MV-4-11 (cell line): ENCODE results near the gene TLE1.
"Not testable (repeated sequence)": the region's sequence is repeated elsewhere in the genome, so short reads cannot be mapped to it uniquely, and the experiment has no call there.

ENCODE experiments used
- DNase-seq: peaks from one replicate; lab custom pipeline; 2025; lab: John Stamatoyannopoulos, UW

TLE1 gene

DNA sequence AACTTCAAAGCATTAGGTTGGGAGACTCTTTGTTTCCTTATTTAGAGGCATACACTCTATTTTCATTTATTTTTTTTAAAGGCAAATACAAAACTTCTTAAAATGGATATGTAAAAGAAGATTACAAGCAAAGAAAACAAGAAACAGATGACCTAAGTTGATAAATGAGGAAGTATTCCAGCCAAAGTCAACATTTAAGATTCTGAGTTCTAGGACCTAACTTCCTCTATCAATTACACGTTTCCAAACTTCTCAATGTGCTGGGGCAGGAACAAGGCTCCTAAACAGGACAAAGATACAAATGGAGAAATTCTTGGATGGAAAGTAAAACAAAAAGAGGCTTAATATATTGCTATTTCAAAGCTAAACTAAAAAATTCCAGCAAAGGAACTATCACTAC is 89.5 kb downstream of the TLE1 start:
- peak; percentile 80 for DNase-seq

DNA sequence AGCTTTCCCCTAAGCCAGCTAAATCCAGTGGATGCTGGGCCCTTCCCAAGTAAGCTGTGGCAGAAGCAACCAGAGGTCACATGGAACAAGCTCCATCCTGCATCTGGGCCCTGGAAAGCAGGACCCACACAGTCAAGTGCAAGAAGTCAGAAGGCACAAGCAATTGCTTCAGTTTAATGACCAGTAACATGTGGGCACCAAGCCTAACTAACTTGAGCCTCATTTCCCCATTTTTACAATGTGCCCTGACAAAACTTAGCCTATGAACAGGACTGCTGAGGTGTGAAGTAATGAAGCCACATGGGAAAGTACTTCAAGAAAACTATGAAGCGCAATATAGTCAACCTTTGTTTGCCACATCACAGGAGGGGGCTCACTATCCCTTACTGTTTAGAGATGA is 90.5 kb downstream of the TLE1 start:
- DNase-seq, result peak; percentile 70

DNA sequence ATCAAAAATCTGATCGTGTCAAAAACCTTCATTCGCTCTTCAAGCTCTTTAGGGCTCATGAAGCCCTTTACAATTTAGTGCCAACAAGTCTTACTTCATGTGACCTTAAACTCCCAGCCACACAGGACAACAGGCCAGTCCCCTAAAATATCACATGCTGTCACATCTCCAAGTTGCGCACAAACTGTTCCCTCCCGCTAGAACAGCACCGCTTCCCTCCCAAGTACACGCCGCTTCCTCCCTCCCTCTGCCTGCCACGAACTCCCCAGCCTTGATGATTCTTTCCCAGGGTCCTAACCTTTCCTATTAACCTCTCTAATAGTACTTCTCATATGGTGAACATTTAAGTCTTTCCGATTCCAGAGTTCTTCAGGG is 91.2 kb downstream of the TLE1 start:
- no peak for DNase-seq

DNA sequence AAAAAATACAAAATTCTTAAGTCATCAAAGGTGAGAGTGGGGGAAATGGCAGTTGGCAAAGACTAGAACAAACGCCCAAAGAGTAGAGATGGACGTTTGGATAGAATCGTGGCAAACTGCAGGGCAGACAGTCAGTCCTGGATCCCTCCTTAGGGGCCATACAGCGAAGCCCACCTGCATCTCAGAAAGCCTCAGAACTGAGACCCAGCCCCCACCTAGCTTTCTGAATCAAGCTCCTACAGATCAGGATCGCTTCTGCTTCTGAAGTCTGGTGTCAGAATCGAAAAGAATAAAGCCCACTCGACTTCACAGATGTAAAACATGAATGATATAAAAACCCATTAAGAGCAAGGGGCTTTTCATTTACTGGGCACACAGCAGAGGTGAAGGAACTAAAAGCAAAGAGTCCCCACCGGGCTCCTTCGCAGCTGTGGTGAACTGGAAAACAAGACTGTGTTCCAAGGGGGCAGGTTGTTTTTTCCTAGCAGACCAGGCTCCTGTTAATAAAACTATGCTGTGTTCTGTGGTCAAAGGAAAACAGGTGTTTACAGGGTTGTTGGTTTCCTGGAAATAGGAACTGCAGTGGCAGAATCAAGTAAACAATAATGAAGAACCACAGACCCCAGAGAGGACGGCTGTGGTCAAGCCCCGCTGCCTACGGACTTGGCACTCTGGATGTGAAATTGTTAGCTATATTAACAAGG is 91.8 kb downstream of the TLE1 start:
- no peak for DNase-seq

DNA sequence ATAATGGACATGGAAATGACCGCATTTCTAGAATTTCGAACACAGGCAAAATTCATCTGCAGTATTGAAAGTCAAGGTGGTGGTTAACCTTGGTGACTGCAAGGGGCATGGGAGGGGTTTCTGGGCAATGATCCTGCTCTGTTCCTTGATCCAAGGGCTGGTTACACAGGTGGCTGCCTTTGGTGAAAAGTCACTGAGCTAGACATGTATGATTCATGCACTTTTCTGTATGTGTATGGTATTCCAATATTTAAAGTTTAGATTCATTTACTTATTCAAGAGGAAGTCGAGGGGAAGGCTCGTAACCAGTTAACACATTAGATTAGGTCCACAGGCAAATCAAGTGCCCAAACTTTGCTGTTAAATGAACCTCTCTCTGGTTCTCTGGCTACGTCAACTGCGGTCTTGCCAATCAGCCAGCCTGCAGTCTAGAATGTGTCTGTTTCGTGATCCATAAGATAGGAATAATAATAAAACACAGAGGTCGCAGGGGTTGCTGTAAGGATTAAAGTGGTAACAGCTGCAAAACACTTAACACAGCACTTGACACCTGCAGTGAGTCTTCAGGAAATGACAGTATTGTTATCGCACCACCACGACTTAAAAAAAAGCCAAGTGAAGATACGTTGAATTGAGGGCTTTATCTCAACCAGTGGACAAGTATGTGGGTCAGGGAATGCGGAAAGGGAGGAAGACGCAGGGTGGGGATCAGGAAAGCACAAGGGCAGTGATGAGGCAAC is 92.5 kb downstream of the TLE1 start:
- DNase-seq, result no peak

DNA sequence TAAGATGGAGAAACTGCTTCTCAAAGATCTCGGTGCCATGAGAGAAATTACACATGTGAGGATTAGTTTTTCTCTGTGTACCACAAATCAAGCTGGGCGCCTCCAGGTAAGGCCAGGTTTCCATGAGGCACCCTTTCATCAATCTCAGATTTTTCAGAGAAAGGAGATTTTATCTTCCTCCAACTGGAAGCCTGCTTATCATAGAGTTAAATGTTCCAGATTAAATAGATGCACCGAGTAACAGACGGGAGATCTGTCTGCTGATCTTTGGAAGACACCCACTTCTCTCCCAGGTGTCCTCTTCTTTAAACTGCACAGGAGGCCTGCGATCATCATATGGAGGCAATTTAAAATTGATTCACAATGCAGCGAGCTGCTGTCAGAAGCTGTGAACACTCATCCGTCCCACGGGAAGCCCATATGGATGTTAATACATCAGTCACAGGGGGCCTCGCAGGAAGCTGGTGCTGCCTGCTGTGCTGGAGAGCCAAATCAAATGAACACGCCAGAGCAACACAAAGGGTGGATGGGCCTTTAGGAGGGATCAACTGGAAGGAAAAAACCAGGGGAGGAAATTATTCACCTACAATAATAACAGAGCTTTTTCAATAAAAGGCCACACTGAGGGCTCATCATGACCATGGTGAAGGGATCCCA is 93.3 kb downstream of the TLE1 start:
- no peak for DNase-seq

DNA sequence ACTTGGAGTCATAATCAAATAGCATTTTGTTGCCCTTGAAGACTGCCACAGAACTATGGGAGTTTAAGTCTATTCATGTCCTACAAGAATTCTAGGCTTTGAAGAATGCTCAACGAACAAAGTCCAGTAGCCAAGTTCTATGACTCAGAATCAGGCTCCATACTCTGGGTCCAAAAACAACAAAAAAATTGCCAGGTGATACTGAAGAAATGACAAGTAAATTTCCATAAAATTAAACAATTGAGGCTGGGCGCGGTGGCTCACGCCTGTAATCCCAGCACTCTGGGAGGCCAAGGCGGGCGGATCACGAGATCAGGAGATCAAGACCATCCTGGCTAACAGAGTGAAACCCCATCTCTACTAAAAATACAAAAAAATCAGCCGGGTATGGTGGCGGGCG is 94.1 kb downstream of the TLE1 start:
- DNase-seq, result not testable (repeated sequence)

DNA sequence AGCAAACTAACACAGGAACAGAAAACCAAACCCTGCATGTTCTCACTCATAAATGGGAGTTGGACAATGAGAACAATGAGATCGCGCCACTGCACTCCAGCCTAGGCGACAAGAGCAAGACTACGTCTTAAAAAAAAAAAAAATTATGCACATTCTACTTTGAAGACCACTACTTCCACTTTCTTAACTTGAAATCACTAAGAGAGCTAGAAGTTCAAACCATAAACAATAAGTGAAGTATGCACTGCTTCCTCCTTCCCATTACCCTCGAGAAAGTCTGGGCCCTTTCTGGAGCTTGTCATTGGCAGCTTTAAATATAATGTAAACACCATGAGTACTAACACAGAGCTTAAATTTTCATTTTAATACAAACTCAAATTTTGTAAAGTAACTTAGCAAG is 94.9 kb downstream of the TLE1 start:
- DNase-seq, result peak; percentile 82

DNA sequence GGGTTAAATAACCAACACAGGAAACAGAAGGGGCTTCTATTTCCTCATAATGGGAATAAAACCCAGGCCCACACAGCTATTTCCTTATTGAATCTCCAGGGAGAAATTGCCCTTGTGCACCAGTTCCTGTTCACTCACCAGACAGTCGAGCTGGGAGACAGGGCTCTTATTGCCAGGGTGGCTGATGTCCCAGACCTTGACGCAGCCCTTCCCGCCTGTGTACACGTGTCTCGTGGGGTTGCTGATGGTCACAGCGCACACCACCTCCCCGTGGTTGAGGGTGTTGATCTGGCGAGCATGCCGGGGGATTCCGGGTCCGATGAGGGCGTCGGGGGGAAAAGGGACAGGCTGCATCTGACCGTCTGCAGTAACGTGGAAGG is 96.5 kb downstream of the TLE1 start:
- DNase-seq, result peak; percentile 22

DNA sequence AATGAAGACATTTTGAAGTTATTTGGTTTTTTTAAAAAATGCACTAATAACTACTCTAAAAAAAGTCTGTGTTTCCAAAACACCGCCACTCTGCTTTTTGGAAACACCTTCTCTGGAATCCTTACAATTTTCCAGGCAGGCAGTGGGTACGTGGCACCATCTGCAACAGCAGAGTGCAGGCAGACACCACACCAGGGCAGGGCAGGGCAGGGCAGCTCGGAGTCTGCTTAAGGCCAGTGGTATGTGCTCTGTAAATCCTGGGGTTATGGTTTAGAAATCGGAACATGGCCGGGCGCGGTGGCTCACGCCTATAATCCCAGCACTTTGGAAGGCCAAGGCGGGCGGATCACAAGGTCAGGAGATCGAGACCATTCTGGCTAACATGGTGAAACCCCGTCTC is 97.6 kb downstream of the TLE1 start:
- DNase-seq, result no peak

DNA sequence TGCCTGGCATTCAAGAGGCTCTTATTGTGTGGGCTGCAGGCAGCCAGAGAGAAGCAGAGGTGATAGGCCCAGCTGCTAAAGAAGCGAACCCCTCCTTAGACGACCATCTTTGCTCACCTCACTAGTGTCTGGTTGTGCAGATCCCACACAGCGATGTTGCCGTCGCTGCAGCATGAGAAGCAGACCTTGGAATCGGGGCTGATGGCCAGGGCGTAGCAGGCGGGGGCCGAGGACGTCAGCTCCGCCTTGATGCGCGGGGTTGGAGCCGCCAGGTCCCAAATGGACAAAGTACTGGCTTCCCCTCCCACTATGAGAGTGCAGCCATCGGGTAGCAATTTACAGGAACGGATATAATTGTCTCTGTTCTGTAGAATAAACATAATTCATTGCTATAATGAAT is 98.7 kb downstream of the TLE1 start:
- no peak for DNase-seq

DNA sequence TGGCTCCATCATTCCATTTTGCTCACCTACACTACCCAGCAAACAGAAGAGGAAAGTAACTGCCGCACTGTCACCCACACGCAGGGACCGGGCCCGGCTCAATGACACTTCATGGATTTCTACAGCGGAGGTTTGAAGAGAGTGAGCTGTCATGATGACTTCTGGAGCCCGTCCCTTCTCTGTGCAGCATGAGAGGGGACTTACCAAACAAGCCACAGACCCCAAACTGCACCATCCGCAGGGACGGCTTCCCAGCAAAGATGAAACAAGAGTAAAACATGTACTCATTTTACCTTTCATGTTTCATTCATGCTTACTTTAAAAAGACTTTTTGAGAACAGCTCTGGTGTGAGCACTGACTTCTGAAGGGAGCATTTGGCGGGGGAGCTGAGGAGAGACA is 99.5 kb downstream of the TLE1 start:
- no peak for DNase-seq

DNA sequence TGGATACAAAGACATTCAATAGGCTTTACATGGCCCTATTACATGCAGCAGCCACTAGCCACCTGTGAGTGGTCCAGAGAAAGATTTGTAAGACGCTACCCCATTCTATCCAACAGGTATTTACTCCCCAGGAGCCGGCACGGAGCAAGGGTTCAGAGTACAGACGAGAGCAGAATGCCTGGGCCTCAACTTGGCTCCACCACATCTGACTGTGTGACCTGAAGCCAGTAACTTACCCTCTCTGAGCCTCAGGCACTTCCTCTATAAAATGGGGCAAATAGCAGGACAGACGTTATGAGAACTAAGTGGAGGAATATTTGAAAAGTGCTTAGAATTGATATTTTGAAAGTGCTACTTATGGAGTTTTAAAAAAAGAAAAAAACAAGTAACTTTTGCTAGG is 100.0 kb downstream of the TLE1 start:
- DNase-seq, result no peak

DNA sequence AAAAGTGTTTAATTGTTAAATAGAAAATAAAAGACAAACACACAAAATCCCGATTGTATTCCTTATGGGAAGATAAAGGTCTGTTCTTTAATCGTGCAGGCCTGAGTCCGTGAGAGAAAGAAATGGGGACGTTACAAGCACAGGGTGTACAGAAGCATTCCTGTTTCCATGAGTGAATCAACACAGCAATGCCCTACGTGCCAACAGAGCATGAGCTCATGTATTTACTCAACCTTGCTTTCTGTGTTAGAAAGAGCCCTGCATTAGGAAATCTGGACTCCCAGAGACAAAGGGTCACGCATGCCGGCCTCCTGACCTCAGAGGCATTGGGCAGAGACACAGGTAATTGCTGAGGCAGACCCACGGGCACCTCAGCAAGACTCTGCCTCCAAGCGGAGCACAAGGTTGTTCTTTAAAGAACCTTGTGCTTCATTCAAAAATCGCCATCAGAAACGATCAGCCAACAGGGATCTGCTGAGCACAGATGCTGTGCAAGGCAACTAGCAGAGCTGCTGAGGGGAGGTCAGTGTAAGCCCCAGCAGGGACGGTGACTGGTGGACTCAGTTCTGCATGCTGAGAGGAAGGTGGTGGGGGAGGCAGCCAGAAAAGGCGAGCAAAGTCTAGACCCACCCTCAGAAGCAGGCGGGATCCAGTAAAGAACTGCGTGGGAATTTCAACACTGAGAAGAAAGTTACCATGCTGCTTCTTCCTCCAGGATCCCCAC is 101.0 kb downstream of the TLE1 start:
- DNase-seq, result no peak

DNA sequence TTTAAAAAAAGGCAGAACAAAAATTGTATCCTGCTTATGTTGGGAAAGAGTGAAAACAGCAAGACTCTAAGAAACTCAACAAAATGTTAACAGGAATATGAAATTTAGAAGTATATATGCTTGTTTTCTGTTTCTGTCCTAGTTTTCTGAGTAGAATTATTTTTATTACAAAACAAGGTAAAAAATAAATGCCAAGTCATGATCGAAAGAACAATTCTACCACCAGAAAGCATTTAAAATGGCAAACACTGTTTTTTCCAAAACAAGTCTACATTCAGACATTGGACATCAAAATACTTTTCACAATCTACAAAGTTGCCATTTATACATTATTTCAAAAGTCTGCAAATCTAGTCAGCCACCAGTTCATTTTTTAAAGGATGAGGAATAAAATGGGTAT is 102.6 kb downstream of the TLE1 start:
- no peak for DNase-seq

DNA sequence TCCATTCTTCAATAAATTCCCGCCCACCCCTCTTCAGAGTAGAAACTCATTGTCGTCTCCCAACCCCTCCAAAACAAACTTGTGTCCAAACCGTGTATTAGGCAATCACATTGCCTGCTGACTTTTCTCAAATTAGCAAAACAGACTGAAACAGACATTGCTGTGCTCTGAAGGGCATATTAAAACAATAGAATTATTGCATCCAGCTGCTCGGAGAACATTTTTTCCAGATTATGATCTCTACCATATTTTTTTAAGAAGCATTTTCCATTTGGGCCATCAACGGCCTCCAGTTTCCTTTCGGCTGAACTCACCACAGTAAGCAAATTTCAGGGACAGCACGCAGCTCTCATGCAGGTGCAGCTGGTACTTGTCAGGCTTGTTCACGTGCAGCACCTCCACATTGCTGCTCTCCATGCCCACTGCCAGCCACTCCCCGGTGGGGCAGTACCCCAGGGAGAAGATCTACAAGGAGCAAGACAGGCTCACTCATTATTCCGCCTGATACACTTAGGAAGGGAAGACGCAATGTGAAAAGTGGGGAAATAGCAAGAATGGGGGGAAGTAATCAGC is 104.1 kb downstream of the TLE1 start:
- no peak for DNase-seq

DNA sequence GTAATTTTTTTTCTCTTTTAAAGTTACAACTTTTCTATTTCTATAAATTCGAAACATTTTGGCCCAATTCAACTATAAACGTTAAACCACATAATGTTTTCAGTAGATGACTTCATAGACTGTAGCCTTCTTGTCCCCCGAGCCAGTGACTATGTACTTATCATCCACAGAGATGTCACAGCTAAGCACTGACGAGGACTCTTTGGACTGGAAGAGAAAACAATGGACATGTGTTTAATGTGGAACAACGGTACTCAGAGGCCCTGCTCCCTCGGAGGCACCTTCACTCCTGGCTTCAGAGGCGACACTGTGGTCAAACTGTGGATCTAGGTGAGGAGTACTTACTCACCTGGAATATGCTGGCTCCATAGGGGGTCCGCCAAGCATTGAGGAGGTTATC is 105.2 kb downstream of the TLE1 start:
- no peak for DNase-seq

DNA sequence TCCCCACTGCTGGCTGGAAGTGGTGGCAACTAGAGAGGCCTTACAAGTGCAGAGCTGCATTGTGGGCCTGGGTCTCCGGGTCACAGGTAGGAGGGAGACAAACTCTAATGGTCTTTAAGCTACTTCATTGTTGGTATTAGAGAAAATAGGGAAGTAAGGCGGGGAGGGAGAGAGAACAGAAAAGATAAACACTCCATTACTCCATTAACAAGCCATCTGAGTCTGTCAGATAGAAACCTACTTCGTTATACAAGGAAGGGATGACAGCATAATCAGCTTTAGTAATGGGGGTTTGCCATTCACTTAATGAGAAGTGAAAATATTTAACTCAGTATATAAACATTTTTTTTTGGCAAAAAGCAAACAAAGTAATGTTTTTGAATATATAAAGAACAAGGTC is 107.4 kb downstream of the TLE1 start:
- DNase-seq, result no peak

DNA sequence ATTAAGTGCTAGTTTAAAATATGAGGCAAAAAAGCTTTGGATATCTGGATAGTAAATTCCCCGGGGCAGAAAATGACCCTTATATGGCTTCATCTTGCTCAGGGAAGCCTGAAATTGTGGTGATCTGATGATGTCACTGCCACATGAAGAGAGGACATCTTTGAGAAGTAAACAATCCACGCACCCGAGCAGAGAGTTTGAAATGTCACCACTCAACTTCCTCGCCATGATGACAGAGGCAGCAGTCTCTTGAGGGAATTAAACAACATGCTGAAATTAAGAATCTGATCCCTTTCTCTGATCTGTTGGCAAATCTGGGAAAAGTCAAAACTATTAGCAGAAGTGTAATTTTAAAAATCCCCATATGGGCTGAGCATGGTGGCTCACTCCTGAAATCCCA is 110.0 kb downstream of the TLE1 start:
- DNase-seq, result no peak

DNA sequence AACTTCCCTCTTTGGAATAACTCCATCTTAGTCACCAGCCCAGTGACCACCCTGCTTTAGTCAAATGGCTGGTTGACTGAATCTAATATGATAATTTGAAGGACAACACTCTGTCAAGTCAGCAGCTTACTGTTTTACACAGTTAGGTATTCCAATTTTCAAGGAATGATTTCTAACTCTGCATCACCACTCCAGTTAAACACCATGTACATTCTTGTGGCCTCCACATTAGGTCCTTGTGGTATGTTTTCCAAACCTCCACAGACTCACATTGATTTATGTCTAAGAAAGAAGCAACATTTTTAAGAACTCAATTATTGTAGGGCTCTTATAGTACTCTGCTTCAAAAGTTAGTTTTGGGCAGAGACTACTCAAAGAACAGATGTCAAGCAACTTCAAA is 110.7 kb downstream of the TLE1 start:
- DNase-seq, result no peak

DNA sequence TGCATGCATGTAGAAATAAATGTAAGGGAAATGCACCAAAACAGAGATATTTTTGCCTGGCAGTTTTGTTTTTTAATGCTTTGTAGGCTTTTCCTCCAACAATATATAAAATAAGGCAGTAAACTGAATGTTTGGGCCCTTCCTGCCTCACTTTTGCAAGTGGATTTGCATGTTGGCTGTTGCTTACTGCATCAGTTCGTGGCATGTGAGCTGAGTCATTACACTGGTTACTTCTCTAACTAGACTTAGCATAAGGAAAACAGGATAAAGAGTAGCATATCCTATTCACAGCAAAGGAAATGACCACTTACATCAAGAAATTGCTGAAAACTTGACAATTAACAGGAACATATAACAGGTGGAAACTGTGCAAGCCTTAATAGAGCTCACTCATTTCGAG is 113.4 kb downstream of the TLE1 start:
- DNase-seq, result peak; percentile 34

DNA sequence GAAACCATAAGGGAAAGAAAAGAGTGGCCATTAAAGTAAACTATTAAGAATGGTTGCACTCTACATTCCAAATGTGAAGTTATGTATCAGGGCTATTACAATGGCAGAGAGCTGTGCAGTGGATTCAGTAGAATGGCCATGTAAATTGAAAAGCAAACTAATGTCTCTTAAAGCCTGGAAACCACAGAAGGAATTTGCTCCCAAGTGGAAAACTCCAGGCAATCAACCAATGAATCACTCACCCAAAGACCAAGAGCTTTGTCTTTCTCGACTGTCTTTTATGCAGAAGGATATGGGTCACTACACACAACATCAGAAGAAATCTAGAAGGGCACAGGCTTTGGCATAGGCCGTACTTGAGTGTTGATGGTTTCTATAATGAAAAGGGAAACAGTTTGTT is 114.9 kb downstream of the TLE1 start:
- DNase-seq, result no peak
